Activated CD4-positive, alpha-beta memory T cell treated with anti-CD3 and anti-CD28 coated beads, Interleukin-2, amount 10 ng/mL, durations not matched to agents 7 days and 5 days (primary cell): ENCODE measurements around the gene RHBDL3. TPM values are rescaled to one million over a fixed set of nuclear protein-coding genes. Genes with fewer than 3 reads are reported as not detected.

Experiments
- CTCF ChIA-PET: fragments of 350-600 bp; sonication (Branson Sonifier 250); formaldehyde crosslinking; loops from one replicate; lab custom pipeline; 2021; ENCODE audit warnings: antibody characterized with exemption, inconsistent platforms; lab: Charles Lee
- POLR2A ChIA-PET: fragments of 350-600 bp; sonication (Branson Sonifier 250); formaldehyde crosslinking; loops from one replicate; lab custom pipeline; 2021; ENCODE audit warnings: antibody characterized with exemption; lab: Charles Lee
- DNase-seq: peaks from one replicate; pipeline ENCODE4 v3.0.0-alpha.2; 2020
- H3K27ac Mint-ChIP-seq: one replicate; pipeline ENCODE4 v1.8.0; 2021; ENCODE audit warnings: mild to moderate bottlenecking, mixed read lengths
- H3K27me3 Mint-ChIP-seq: one replicate; pipeline ENCODE4 v1.8.0; 2021; ENCODE audit warnings: mixed read lengths
- H3K36me3 Mint-ChIP-seq: one replicate; pipeline ENCODE4 v1.8.0; 2021; ENCODE audit warnings: low read depth, mixed read lengths
- H3K4me1 Mint-ChIP-seq: one replicate; pipeline ENCODE4 v1.8.0; 2021; ENCODE audit warnings: mixed read lengths
- H3K4me3 Mint-ChIP-seq: one replicate; pipeline ENCODE4 v1.8.0; 2021; ENCODE audit warnings: mild to moderate bottlenecking, mixed read lengths
- H3K9me3 Mint-ChIP-seq: one replicate; pipeline ENCODE4 v1.8.0; 2021; ENCODE audit warnings: mixed read lengths
- total RNA-seq, 2 experiments: library from RNA; stranded (reverse); gene quantifications; one replicate each; pipeline ENCODE4 v1.2.3, GENCODE V29; 2021

The RHBDL3 gene
- total RNA-seq, 2 experiments from 2014 or later, result 0.45 to 0.55 TPM

DNA sequence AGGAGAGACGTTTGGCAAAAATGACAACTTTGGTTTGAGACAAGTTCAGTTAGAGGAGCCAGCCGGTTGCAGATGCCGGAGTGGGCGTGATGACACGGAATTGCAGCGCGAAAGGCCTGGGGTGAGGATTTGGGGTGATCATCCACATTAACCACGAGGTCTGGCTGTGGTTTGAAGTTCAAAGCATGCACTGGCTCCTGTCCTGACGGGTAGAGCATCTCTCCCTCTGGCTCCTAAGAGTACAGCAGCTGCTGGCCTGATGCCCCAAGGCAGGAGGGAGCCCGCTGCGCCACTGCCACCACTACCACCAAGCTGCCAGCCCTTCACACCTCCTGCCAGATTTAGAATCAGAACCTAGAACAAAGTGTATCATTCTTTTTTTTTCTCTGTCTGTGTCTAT is 3.7 kb downstream of the RHBDL3 start:
- H3K36me3 Mint-ChIP-seq, result no peaks in the 10 kb centered on the region
- ChIA-PET POLR2A (no interaction called here), CTCF (no interaction called here)
- no peaks in the 10 kb centered on the region for H3K9me3 Mint-ChIP-seq
- no peak for DNase-seq
- no peak overlapping the region for H3K4me3 Mint-ChIP-seq
- H3K27ac Mint-ChIP-seq, result no peak overlapping the region
- H3K27me3 Mint-ChIP-seq, result peaks cover 57% of the 10 kb centered on the region
- H3K4me1 Mint-ChIP-seq, result peaks cover 18% of the 10 kb centered on the region

DNA sequence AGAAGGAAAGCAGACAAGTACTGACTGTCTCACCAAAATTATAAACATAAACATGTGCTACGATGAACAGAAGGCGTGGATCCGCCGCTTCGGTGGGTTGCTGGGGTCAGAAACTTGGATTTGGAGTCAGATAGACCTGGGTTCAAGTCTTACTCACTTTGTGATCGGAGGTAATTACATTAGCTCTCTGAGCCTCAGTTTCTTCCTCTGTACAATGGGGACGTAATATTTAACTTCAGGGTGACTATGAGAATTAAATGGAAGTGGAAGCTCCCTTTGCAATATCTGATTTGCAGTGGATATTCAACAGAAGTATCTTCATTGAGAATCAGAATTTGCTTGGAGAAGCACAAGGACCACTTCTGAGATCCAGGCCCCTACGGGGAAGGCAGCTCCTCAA is 6.2 kb downstream of the RHBDL3 start:
- Mint-ChIP-seq H3K4me3 (no peak overlapping the region), H3K4me1 (peaks cover 10% of the 10 kb centered on the region), H3K27ac (no peak overlapping the region), H3K36me3 (no peaks in the 10 kb centered on the region), H3K27me3 (peaks cover 48% of the 10 kb centered on the region), H3K9me3 (no peaks in the 10 kb centered on the region)
- no peak for DNase-seq
- POLR2A ChIA-PET, result no interaction called here
- CTCF ChIA-PET, result interaction anchor here (0.6 kb wide), 1 partner anchor 185 kb away, joined by 5 read pairs; no protein-coding TSS in a partner anchor

DNA sequence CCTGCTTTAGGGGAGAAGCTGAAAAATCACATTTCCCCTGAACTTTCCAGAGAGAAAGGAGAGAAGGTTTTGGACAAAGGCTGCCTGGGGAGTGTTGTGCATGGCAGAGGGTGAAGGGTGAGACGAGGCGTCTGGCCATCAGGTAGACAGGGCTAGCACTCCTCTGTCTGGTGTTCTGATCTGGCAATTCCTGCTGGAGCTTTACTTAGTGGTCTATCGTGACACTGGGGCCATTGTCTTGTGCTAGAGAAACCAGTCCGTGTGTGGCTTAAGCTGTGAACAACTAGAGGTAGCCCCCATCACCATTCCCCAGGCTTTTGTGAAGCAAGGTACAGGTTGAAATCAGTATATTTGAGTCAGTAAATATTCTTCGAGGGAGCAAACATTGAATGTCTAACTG is 8.5 kb downstream of the RHBDL3 start:
- peaks cover 27% of the 10 kb centered on the region for H3K27me3 Mint-ChIP-seq
- CTCF ChIA-PET, result no interaction called here
- DNase-seq, result no peak
- POLR2A ChIA-PET, result interaction anchor here (0.6 kb wide), 1 partner anchor 342 kb away, joined by 3 read pairs; no protein-coding TSS in a partner anchor
- H3K4me1 Mint-ChIP-seq, result no peaks in the 10 kb centered on the region
- H3K4me3 Mint-ChIP-seq, result no peak overlapping the region
- H3K36me3 Mint-ChIP-seq, result no peaks in the 10 kb centered on the region
- no peak overlapping the region for H3K27ac Mint-ChIP-seq
- H3K9me3 Mint-ChIP-seq, result no peaks in the 10 kb centered on the region

DNA sequence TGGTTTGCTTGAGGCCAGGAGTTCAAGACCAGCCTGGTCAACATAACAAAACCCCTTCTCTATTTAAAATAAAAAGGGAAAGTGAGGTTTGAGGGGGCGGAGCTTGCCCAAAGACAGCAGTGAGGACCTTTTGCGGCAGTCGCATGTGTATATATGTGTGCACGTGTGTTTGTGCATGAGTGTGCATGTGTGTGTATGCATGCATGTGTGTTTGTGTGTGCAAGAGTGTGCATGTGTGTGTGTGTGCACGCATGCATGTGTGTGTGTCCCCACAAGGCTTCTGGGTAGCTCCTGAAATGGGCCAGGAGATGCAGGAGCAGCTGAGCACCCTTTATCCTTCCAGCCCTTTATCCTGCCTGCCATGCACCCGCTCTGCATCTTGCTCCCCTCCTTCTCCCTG is 9.0 kb downstream of the RHBDL3 start:
- Mint-ChIP-seq H3K4me3 (no peak overlapping the region), H3K27me3 (peaks cover 21% of the 10 kb centered on the region), H3K27ac (no peak overlapping the region), H3K4me1 (no peaks in the 10 kb centered on the region), H3K36me3 (no peaks in the 10 kb centered on the region), H3K9me3 (no peaks in the 10 kb centered on the region)
- no peak for DNase-seq
- ChIA-PET CTCF (no interaction called here), POLR2A (interaction anchor here (0.6 kb wide), 1 partner anchor 342 kb away, joined by 3 read pairs; no protein-coding TSS in a partner anchor)

DNA sequence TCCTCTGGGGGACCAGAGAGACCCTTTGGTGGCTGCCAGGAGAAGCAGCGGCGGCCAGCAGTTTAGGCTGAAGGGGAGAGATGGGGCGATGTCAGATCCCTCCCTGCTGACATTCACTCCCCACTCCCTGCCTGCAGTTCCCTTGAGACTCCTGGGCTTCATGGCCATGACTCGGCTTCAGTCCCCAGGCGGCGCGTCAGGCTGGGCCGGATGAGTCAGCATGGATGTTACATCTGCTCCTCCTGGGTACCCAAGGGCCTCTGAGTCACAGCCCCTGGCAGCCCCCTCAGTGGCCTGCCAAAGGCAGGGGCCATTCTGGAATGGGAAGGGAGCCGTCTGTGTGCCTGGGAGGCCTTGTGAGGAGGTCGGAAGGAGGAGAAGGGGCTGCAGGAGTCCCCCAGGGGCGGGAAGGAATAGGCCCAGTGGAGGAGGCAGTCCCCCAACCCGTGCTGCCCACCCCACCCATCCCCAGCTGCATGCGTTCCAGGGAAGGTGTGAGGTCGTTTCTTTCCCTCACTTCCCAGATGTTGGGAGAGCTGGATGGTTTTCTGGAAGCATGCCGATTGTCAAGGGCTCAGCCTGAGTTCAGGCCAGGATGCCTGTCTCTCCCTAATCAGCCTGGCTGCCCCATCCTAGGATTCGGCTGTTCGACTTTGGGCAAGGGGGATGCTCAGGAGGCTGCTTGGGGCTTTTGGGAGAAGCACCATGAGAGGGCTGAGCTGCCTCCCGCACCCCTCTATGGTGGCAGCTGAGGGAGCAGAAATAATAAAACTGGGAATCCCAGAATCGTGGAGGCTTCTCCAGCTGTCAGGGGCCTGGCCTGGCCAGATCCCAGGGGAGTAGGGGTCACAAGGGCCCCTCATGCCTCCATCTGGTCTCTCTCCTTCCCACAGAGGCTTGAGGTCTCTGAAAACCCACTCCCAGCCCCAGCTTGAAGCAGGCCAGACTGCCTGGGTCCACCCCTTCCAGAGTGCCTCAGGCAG is 9.7 kb downstream of the RHBDL3 start:
- ChIA-PET CTCF (no interaction called here), POLR2A (no interaction called here)
- Mint-ChIP-seq H3K9me3 (no peaks in the 10 kb centered on the region), H3K4me3 (no peak overlapping the region), H3K4me1 (no peaks in the 10 kb centered on the region), H3K27me3 (peaks cover 16% of the 10 kb centered on the region), H3K36me3 (no peaks in the 10 kb centered on the region), H3K27ac (no peak overlapping the region)
- DNase-seq, result no peak

DNA sequence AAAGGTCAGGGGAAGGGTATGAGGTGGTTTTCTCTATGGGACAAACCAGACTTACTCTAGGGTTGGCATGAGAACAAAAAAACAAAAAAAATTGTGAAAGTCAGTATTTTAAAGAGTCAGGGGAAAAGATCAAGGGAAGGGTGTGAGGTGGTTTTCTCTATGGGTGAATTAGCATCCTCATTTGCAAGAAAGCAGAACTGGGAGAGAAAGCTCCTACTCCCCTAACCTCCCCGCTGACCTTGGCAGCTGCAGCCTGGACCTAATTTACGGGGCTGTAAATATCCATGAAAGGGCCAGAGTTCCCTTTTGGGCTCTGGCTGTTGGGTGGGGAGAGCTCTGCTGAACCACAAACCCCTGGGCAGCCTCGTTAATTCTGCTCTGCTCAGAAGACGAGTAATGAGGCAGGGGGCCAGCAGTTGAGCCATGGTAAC is 10.6 kb downstream of the RHBDL3 start:
- ChIA-PET CTCF (no interaction called here), POLR2A (no interaction called here)
- H3K27me3 Mint-ChIP-seq, result peaks cover 11% of the 10 kb centered on the region
- H3K9me3 Mint-ChIP-seq, result no peaks in the 10 kb centered on the region
- no peaks in the 10 kb centered on the region for H3K36me3 Mint-ChIP-seq
- H3K27ac Mint-ChIP-seq, result no peak overlapping the region
- H3K4me3 Mint-ChIP-seq, result no peak overlapping the region
- no peak for DNase-seq
- no peaks in the 10 kb centered on the region for H3K4me1 Mint-ChIP-seq

DNA sequence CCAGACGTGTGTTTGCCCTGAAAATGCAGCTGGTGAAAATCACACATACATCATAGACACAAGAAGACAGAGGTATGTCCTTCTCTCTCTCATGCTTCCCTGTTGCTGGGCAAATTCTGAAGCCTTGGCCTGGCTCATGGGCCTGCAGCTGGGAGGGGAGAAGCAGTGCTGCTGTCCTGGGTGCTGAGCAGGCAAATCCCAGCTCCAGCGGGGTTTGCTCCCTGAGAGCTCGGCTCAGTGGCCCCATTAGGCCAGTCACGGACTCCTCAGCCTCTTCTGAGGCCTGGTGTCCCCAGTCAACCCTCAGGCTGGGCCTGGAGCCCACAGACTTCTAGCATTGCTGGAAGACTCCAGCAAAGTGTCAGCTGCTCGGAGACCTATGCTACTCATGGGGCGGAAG is 11.7 kb downstream of the RHBDL3 start:
- Mint-ChIP-seq H3K36me3 (no peaks in the 10 kb centered on the region), H3K27ac (no peak overlapping the region), H3K4me3 (no peak overlapping the region), H3K9me3 (no peaks in the 10 kb centered on the region), H3K4me1 (no peaks in the 10 kb centered on the region), H3K27me3 (peaks cover 7% of the 10 kb centered on the region)
- no peak for DNase-seq
- ChIA-PET CTCF (no interaction called here), POLR2A (no interaction called here)

DNA sequence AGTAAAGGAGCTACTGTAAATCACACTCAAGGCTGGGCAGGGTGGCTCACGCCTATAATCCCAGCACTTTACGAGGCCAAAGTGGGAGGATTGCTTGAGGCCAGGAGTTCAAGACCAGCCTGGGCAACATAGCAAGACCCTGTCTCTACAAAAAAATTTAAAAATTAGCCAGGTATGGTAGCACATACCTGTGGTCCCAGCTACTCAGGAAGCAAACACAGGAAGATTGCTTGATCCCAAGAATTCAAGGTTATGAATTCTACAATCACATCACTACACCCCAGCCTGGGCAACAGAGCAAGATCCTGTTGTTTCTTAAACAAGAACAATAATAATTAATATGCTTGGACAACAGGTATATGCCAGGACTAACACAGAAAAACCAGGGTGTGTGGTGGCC is 13.2 kb downstream of the RHBDL3 start:
- H3K9me3 Mint-ChIP-seq, result no peaks in the 10 kb centered on the region
- H3K4me3 Mint-ChIP-seq, result no peak overlapping the region
- DNase-seq, result no peak
- no peaks in the 10 kb centered on the region for H3K4me1 Mint-ChIP-seq
- CTCF ChIA-PET, result no interaction called here
- POLR2A ChIA-PET, result interaction anchor here (1.2 to 1.7 kb wide), 2 partner anchors 9 to 10 kb away, joined by 3 to 5 read pairs; no protein-coding TSS in a partner anchor
- H3K27ac Mint-ChIP-seq, result no peak overlapping the region
- H3K27me3 Mint-ChIP-seq, result peaks cover 6% of the 10 kb centered on the region
- no peaks in the 10 kb centered on the region for H3K36me3 Mint-ChIP-seq

DNA sequence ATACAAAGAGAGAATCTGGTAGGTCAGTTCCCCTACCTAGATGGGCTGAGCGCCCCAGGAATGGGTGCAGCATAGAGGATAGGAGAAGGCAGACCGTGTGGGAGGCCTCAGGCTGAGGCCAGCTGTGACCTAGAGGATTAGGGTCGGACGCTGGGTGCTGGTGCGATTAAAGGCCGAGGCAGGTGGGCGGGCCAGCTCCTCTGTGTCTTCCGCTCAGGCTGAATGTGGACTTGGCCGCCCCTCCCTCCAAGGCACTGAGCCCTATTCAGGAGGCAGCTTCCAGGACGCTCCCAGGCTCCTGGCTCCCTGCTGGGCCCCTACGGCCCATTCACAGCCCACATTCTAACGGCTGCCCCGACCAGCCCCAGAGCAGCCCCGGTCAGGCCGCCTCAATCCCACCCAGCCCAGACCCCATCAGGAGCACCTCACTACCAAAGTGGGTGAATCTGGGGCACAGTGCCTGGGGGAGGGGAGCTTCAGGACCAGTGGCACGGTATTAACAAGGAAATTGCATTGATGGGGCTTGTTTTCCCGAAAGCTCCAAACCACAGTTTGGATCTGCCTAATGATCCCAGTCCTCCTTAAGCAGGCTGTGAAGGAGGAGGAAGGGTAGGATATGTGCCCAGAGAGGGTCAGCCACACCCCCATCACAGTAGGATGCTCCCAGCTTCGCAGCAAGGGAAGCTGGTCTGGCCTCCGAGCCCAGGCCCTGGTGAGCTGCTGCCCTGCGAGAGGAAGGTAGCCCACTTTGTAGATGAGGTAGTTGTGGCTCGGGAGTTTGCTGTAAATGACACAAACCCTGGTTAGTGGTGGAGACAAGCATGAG is 14.5 kb downstream of the RHBDL3 start:
- Mint-ChIP-seq H3K9me3 (no peaks in the 10 kb centered on the region), H3K27me3 (peaks cover 11% of the 10 kb centered on the region), H3K4me3 (no peak overlapping the region), H3K4me1 (no peaks in the 10 kb centered on the region), H3K27ac (no peak overlapping the region), H3K36me3 (no peaks in the 10 kb centered on the region)
- ChIA-PET POLR2A (no interaction called here), CTCF (no interaction called here)
- DNase-seq, result no peak

DNA sequence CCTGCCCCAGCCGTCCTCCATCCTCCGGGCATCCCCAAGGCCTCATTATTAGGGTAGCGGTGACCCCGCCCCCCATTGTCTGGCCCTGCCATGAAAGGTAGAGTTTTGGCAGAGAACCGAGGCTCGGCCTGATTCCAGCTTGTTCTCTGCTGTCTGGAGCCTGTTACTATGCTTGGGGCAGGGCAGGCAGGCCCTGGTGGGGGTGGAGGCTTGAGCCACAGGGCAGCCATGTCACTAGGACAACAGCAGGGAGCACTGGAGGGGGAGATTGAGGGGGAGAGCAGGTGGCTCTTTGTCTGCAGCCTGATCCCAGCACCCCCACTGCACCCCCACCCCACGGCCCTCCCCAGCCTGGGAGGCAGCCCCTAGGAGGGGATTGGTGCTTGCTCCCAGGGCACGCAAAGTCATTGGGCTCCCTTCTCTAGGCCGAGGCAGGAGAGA is 15.4 kb downstream of the RHBDL3 start:
- H3K27ac Mint-ChIP-seq, result no peak overlapping the region
- ChIA-PET CTCF (no interaction called here), POLR2A (no interaction called here)
- no peaks in the 10 kb centered on the region for H3K4me1 Mint-ChIP-seq
- no peak overlapping the region for H3K4me3 Mint-ChIP-seq
- H3K27me3 Mint-ChIP-seq, result peaks cover 13% of the 10 kb centered on the region
- no peak for DNase-seq
- no peaks in the 10 kb centered on the region for H3K36me3 Mint-ChIP-seq
- H3K9me3 Mint-ChIP-seq, result no peaks in the 10 kb centered on the region

DNA sequence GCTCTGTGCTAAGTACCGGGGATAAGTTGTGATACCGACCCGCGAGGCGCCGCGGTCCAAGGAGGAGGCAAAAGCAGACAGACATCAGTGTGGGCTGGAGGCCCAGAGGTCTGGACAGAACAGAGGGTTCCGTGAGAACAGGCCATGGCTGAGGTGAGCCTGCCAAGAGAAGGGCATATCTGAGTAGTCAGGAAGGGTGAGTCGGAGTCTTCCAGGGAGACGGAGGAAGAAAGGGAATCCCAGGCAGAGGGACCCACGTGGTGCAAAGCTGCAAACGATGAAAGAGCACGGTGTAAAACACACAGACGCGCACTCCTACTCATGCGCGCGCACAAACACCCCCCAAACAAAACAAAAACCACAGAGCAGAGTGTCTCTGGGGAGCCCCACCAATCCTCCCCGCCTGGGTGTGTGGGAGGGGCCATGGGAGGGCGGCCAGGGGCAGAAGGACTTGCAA is 18.1 kb downstream of the RHBDL3 start:
- no peak overlapping the region for H3K4me3 Mint-ChIP-seq
- H3K27ac Mint-ChIP-seq, result no peak overlapping the region
- ChIA-PET CTCF (no interaction called here), POLR2A (no interaction called here)
- H3K27me3 Mint-ChIP-seq, result peaks cover 12% of the 10 kb centered on the region
- DNase-seq, result no peak
- H3K36me3 Mint-ChIP-seq, result no peaks in the 10 kb centered on the region
- H3K9me3 Mint-ChIP-seq, result no peaks in the 10 kb centered on the region
- H3K4me1 Mint-ChIP-seq, result no peaks in the 10 kb centered on the region

DNA sequence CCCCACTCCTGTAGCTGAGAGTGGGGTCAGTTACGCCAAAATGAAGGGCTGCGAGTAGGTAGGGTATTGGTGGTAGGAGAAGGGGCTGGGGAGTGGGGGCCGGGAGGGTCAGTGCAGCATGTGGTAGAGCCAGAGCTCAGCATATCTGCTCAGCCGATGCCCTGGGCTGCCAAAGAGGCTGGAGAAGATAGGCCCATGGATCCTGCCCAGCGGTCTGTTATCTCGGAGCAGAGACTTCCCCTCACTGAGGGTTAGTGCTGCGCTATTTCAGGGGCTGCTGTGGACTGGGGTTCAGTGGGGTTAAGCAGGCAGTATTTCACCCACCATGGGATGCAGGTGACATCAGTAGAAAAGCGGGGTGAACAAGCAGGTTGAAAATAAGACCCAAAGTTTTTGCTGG is 19.7 kb downstream of the RHBDL3 start:
- Mint-ChIP-seq H3K4me3 (no peak overlapping the region), H3K36me3 (no peaks in the 10 kb centered on the region), H3K9me3 (no peaks in the 10 kb centered on the region), H3K27me3 (peaks cover 12% of the 10 kb centered on the region), H3K4me1 (no peaks in the 10 kb centered on the region), H3K27ac (no peak overlapping the region)
- no peak for DNase-seq
- ChIA-PET CTCF (no interaction called here), POLR2A (no interaction called here)
